ENCODE results near the gene ZNF138.
"Not testable (repeated sequence)": the region's sequence is repeated elsewhere in the genome, so short reads cannot be mapped to it uniquely, and the experiment has no call there.

ZNF138 gene

GRCh38 chr7:64834989-64835388 lies 40.8 kb downstream of the ZNF138 start:
- H2AFZ ChIP-seq (ENCODE audit: low read length): no peak overlapping the region
- no peak overlapping the region for H3K9ac ChIP-seq (ENCODE audit: low read depth, low read length, poor library complexity)
- no peak overlapping the region for H2BK15ac ChIP-seq (ENCODE audit: low read length)
- no peak overlapping the region for H3K4me3 ChIP-seq (ENCODE audit: low read length in 2 of 2)
- H2BK5ac ChIP-seq (ENCODE audit: low read length): no peak overlapping the region
- DNase-seq (ENCODE audit: low spot score): no peak
- no peaks in the 10 kb centered on the region for H3K79me1 ChIP-seq (ENCODE audit: low read depth, low read length)
- H3K4ac ChIP-seq (ENCODE audit: low read length): no peak overlapping the region
- no peak overlapping the region for H3K27ac ChIP-seq (replicated peaks; ENCODE audit: low read length)
- H3K36me3 ChIP-seq (replicated peaks in 1 of 2; ENCODE audit: control insufficient read depth in 2 of 2, insufficient read depth in 2 of 2, low read length in 2 of 2): peaks cover 0 to 34% of the 10 kb centered on the region in 2 donors
- H3K14ac ChIP-seq (ENCODE audit: low read length): no peak overlapping the region
- no peak overlapping the region for H2BK120ac ChIP-seq (ENCODE audit: low read depth, low read length)
- H3K4me1 ChIP-seq (ENCODE audit: control insufficient read depth in 2 of 2, insufficient read depth in 1 of 2, low read depth in 1 of 2, low read length in 2 of 2): no peaks in the 10 kb centered on the region
- peaks cover 0 to 11% of the 10 kb centered on the region in 2 donors for H3K9me3 ChIP-seq (replicated peaks in 1 of 2; ENCODE audit: control insufficient read depth in 2 of 2, insufficient read depth in 1 of 2, low read depth in 1 of 2, low read length in 2 of 2)
- H3K4me2 ChIP-seq (ENCODE audit: insufficient read depth, low read length, poor library complexity, severe bottlenecking): no peak overlapping the region
- no peak overlapping the region for H3K23ac ChIP-seq (ENCODE audit: low read depth, low read length, poor library complexity)
- H2AK5ac ChIP-seq (ENCODE audit: low read depth, low read length): no peak overlapping the region
- H4K91ac ChIP-seq (ENCODE audit: low read depth, low read length, poor library complexity): no peak overlapping the region
- no peak overlapping the region for H4K8ac ChIP-seq (ENCODE audit: low read depth, low read length)
- WGBS, 2 donors (ENCODE audit: extremely low coverage in 2 of 2, insufficient read length in 2 of 2, insufficient replicate concordance in 1 of 2): no CpG with 5 or more reads among the region's 16 CpGs
- H3K18ac ChIP-seq (ENCODE audit: low read length): no peak overlapping the region
- H3K27me3 ChIP-seq (ENCODE audit: control insufficient read depth in 3 of 3, insufficient read depth in 3 of 3, low read depth in 1 of 3, low read length in 3 of 3): no peaks in the 10 kb centered on the region
- H2BK12ac ChIP-seq (ENCODE audit: low read length): no peak overlapping the region

- H2BK120ac ChIP-seq (ENCODE audit: low read depth, low read length); H3K27me3 ChIP-seq (ENCODE audit: control insufficient read depth in 3 of 3, insufficient read depth in 3 of 3, low read depth in 1 of 3, low read length in 3 of 3); H3K4ac ChIP-seq (ENCODE audit: low read length); H2AK5ac ChIP-seq (ENCODE audit: low read depth, low read length); H3K4me2 ChIP-seq (ENCODE audit: insufficient read depth, low read length, poor library complexity, severe bottlenecking); H3K18ac ChIP-seq (ENCODE audit: low read length); H2BK5ac ChIP-seq (ENCODE audit: low read length); H2BK12ac ChIP-seq (ENCODE audit: low read length); H3K27ac ChIP-seq (replicated peaks; ENCODE audit: low read length); H3K23ac ChIP-seq (ENCODE audit: low read depth, low read length, poor library complexity); H2BK15ac ChIP-seq (ENCODE audit: low read length); H4K8ac ChIP-seq (ENCODE audit: low read depth, low read length); H3K4me3 ChIP-seq (ENCODE audit: low read length in 2 of 2); H3K14ac ChIP-seq (ENCODE audit: low read length); H3K9ac ChIP-seq (ENCODE audit: low read depth, low read length, poor library complexity); H2AFZ ChIP-seq (ENCODE audit: low read length); H3K4me1 ChIP-seq (ENCODE audit: control insufficient read depth in 2 of 2, insufficient read depth in 1 of 2, low read depth in 1 of 2, low read length in 2 of 2); H3K79me1 ChIP-seq (ENCODE audit: low read depth, low read length); H4K91ac ChIP-seq (ENCODE audit: low read depth, low read length, poor library complexity); DNase-seq (ENCODE audit: low spot score); H3K9me3 ChIP-seq (replicated peaks in 1 of 2; ENCODE audit: control insufficient read depth in 2 of 2, insufficient read depth in 1 of 2, low read depth in 1 of 2, low read length in 2 of 2): not testable (repeated sequence)
- no CpG with 5 or more reads among the region's 8 CpGs for WGBS, 2 donors (ENCODE audit: extremely low coverage in 2 of 2, insufficient read length in 2 of 2, insufficient replicate concordance in 1 of 2)
- H3K36me3 ChIP-seq (replicated peaks in 1 of 2; ENCODE audit: control insufficient read depth in 2 of 2, insufficient read depth in 2 of 2, low read length in 2 of 2): peaks cover 0 to 26% of the 10 kb centered on the region in 2 donors
Measured at GRCh38 chr7:64835856-64836255, 41.6 kb downstream of the ZNF138 start.

- H2AFZ ChIP-seq (ENCODE audit: low read length); H3K9ac ChIP-seq (ENCODE audit: low read depth, low read length, poor library complexity); H3K4me1 ChIP-seq (ENCODE audit: control insufficient read depth in 2 of 2, insufficient read depth in 1 of 2, low read depth in 1 of 2, low read length in 2 of 2); H4K8ac ChIP-seq (ENCODE audit: low read depth, low read length); H3K27me3 ChIP-seq (ENCODE audit: control insufficient read depth in 3 of 3, insufficient read depth in 3 of 3, low read depth in 1 of 3, low read length in 3 of 3); H3K36me3 ChIP-seq (replicated peaks in 1 of 2; ENCODE audit: control insufficient read depth in 2 of 2, insufficient read depth in 2 of 2, low read length in 2 of 2); H3K79me1 ChIP-seq (ENCODE audit: low read depth, low read length); H3K23ac ChIP-seq (ENCODE audit: low read depth, low read length, poor library complexity); H3K18ac ChIP-seq (ENCODE audit: low read length); H2BK120ac ChIP-seq (ENCODE audit: low read depth, low read length); H2BK5ac ChIP-seq (ENCODE audit: low read length); H3K14ac ChIP-seq (ENCODE audit: low read length); DNase-seq (ENCODE audit: low spot score); H2BK12ac ChIP-seq (ENCODE audit: low read length); H3K4me3 ChIP-seq (ENCODE audit: low read length in 2 of 2); H4K91ac ChIP-seq (ENCODE audit: low read depth, low read length, poor library complexity); H3K4ac ChIP-seq (ENCODE audit: low read length); H2AK5ac ChIP-seq (ENCODE audit: low read depth, low read length); H3K27ac ChIP-seq (replicated peaks; ENCODE audit: low read length); H2BK15ac ChIP-seq (ENCODE audit: low read length); H3K9me3 ChIP-seq (replicated peaks in 1 of 2; ENCODE audit: control insufficient read depth in 2 of 2, insufficient read depth in 1 of 2, low read depth in 1 of 2, low read length in 2 of 2); H3K4me2 ChIP-seq (ENCODE audit: insufficient read depth, low read length, poor library complexity, severe bottlenecking): not testable (repeated sequence)
- no CpG with 5 or more reads among the region's 17 CpGs for WGBS, 2 donors (ENCODE audit: extremely low coverage in 2 of 2, insufficient read length in 2 of 2, insufficient replicate concordance in 1 of 2)
Measured at GRCh38 chr7:64838051-64838450, 43.8 kb downstream of the ZNF138 start.

- WGBS, 2 donors (ENCODE audit: extremely low coverage in 2 of 2, insufficient read length in 2 of 2, insufficient replicate concordance in 1 of 2): no CpG with 5 or more reads among the region's 14 CpGs
- Histone ChIP-seq H2BK120ac (ENCODE audit: low read depth, low read length) (no peak overlapping the region), H3K14ac (ENCODE audit: low read length) (no peak overlapping the region), H3K4me3 (ENCODE audit: low read length in 2 of 2) (no peak overlapping the region), H3K23ac (ENCODE audit: low read depth, low read length, poor library complexity) (no peak overlapping the region), H3K27ac (replicated peaks; ENCODE audit: low read length) (no peak overlapping the region), H3K4me1 (ENCODE audit: control insufficient read depth in 2 of 2, insufficient read depth in 1 of 2, low read depth in 1 of 2, low read length in 2 of 2) (no peaks in the 10 kb centered on the region), H3K9ac (ENCODE audit: low read depth, low read length, poor library complexity) (no peak overlapping the region), H3K27me3 (ENCODE audit: control insufficient read depth in 3 of 3, insufficient read depth in 3 of 3, low read depth in 1 of 3, low read length in 3 of 3) (no peaks in the 10 kb centered on the region), H4K8ac (ENCODE audit: low read depth, low read length) (no peak overlapping the region), H3K18ac (ENCODE audit: low read length) (no peak overlapping the region), H3K79me1 (ENCODE audit: low read depth, low read length) (no peaks in the 10 kb centered on the region), H3K4ac (ENCODE audit: low read length) (no peak overlapping the region), H2AFZ (ENCODE audit: low read length) (no peak overlapping the region), H3K4me2 (ENCODE audit: insufficient read depth, low read length, poor library complexity, severe bottlenecking) (no peak overlapping the region), H4K91ac (ENCODE audit: low read depth, low read length, poor library complexity) (no peak overlapping the region), H3K9me3 (replicated peaks in 1 of 2; ENCODE audit: control insufficient read depth in 2 of 2, insufficient read depth in 1 of 2, low read depth in 1 of 2, low read length in 2 of 2) (peaks cover 0 to 3% of the 10 kb centered on the region in 2 donors), H2AK5ac (ENCODE audit: low read depth, low read length) (no peak overlapping the region), H2BK5ac (ENCODE audit: low read length) (no peak overlapping the region), H3K36me3 (replicated peaks in 1 of 2; ENCODE audit: control insufficient read depth in 2 of 2, insufficient read depth in 2 of 2, low read length in 2 of 2) (no peaks in the 10 kb centered on the region), H2BK15ac (ENCODE audit: low read length) (no peak overlapping the region), H2BK12ac (ENCODE audit: low read length) (no peak overlapping the region)
- no peak for DNase-seq (ENCODE audit: low spot score)
Measured at GRCh38 chr7:64838691-64839090, 44.5 kb downstream of the ZNF138 start.

All from neuronal stem cell (in vitro differentiated cells).